ENCODE data around the gene VEZT.

- no peak for TF ChIP-seq ZFP3 (CRISPR knock-in tag; IDR thresholded peaks at IDR 0.05)
- no peak for TF ChIP-seq GLIS3 (CRISPR knock-in tag; IDR thresholded peaks at IDR 0.05)
- no peak for TF ChIP-seq CREB5 (CRISPR knock-in tag; IDR thresholded peaks at IDR 0.05; ENCODE audit: low read depth)
- no peak for TF ChIP-seq ZC3H10 (CRISPR knock-in tag; IDR thresholded peaks at IDR 0.05)
- TF ChIP-seq ZFP30 (CRISPR knock-in tag; IDR thresholded peaks at IDR 0.05): no peak
- no peak for TF ChIP-seq OSR1 (CRISPR knock-in tag; IDR thresholded peaks at IDR 0.05)
- TF ChIP-seq PATZ1 (CRISPR knock-in tag; IDR thresholded peaks at IDR 0.05; ENCODE audit: borderline replicate concordance): no peak
- TF ChIP-seq TCF4 (CRISPR knock-in tag; IDR thresholded peaks at IDR 0.05; ENCODE audit: borderline replicate concordance): no peak
- no peak for TF ChIP-seq ZNF565 (CRISPR knock-in tag; conservative IDR thresholded peaks at IDR 0.05; ENCODE audit: low read depth)
- TF ChIP-seq RARB (CRISPR knock-in tag; IDR thresholded peaks at IDR 0.05): no peak
- no peak for TF ChIP-seq CSRNP3 (CRISPR knock-in tag; IDR thresholded peaks at IDR 0.05)
Observed at GRCh38 chr12:95337146-95337545, 119.5 kb downstream of the VEZT start.

All from SK-N-SH treated with all-trans-retinoic acid at 6 μM for 48 hours (cell line).